ENCODE data around the gene GZMM.

Gene GZMM

DNA sequence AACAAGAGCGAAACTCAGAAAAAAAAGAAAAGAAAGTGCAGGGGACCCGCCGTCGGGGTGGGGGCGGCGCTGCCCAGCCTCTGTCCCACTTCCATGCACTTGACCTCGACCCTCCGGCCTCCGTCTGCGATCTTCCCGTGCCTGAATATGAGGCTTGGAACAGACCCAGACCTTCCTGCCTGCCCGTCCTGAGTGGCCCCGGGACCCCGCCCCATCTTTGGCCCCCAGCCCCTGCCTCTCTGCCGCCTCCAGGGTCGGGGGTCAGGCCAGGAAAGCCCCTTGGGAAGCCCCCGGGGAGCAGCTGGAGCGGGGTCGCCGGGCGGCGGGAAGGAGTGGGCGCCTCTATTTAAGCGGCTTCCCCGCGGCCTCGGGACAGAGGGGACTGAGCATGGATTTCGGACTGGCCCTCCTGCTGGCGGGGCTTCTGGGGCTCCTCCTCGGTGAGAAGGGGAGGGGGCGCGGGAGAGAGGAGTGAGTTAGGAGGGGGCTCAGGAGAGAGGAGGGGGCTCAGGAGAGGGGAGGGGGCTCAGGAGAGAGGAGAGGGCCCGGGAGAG lies 47.7 kb upstream of the GZMM start, which contains the start of gene MADCAM1:
MADCAM1 (plus strand) TSS at position 375 of the 554 bp plus-strand sequence; CDS start at position 389, 14 bp downstream.
- Histone ChIP-seq H3K9me3 (ENCODE audit: severe bottlenecking) (no peaks in the 10 kb centered on the region), H3K36me3 (ENCODE audit: low read depth) (no peaks in the 10 kb centered on the region), H3K4me3 (ENCODE audit: severe bottlenecking) (no peak within 1 kb of the TSS), H3K27me3 (ENCODE audit: insufficient read depth, poor library complexity, severe bottlenecking) (peaks cover 15% of the 10 kb centered on the region), H3K4me1 (ENCODE audit: insufficient read depth, poor library complexity, severe bottlenecking) (no peaks in the 10 kb centered on the region), H3K27ac (ENCODE audit: poor library complexity, severe bottlenecking) (no peak within 1 kb of the TSS)
- DNase-seq (ENCODE audit: low spot score) (no peak), ATAC-seq (ENCODE audit: low read depth) (no peak)
- TF ChIP-seq CTCF (IDR thresholded peaks at IDR 0.05; ENCODE audit: poor library complexity, severe bottlenecking), result no peak

DNA sequence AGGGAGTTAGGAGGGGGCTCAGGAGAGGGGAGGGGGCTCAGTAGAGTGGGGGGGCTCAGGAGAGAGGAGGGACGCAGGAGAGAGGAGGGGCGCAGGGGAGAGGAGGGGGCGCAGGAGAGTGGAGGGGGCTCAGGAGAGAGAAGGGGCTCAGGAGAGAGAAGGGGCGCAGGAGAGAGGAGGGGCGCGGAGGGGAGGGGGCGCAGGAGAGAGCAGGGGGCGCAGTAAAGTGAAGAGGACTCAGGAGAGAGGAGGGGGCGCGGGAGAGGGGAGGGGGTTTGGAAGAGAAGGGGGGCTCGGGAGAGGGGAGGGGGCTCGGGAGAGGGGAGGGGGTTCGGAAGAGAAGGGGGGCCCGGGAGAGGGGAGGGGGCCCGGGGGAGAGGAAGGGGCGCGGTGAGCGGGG lies 46.9 kb upstream of the GZMM start:
- Histone ChIP-seq H3K27me3 (ENCODE audit: insufficient read depth, poor library complexity, severe bottlenecking) (peaks cover 15% of the 10 kb centered on the region), H3K4me1 (ENCODE audit: insufficient read depth, poor library complexity, severe bottlenecking) (no peaks in the 10 kb centered on the region), H3K4me3 (ENCODE audit: severe bottlenecking) (no peak overlapping the region), H3K27ac (ENCODE audit: poor library complexity, severe bottlenecking) (no peak overlapping the region), H3K9me3 (ENCODE audit: severe bottlenecking) (no peaks in the 10 kb centered on the region), H3K36me3 (ENCODE audit: low read depth) (no peaks in the 10 kb centered on the region)
- TF ChIP-seq CTCF (IDR thresholded peaks at IDR 0.05; ENCODE audit: poor library complexity, severe bottlenecking), result no peak
- no peak for ATAC-seq (ENCODE audit: low read depth)
- no peak for DNase-seq (ENCODE audit: low spot score)

GRCh38 chr19:497491-497868 lies 46.4 kb upstream of the GZMM start:
- no peak for DNase-seq (ENCODE audit: low spot score)

DNA sequence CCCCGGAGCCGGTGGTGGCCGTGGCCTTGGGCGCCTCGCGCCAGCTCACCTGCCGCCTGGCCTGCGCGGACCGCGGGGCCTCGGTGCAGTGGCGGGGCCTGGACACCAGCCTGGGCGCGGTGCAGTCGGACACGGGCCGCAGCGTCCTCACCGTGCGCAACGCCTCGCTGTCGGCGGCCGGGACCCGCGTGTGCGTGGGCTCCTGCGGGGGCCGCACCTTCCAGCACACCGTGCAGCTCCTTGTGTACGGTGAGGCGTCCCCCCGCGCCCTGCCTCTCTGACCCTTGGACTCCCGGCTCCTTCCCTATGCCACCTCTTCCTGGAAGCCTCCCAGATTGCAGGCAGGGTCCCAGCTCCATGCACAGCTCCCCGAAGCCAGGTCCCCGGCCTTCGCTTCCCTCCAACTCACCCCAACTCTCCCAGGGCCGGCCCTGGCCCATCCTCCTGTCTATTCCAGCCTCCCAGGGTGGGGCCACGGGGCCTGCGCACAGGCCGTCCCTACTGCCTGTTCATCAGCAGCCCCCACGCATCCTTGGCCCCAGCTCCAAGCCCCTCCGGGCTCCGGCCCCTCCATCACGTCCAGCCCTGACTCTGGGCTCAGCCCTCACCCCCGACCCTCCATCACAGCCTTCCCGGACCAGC lies 45.9 kb upstream of the GZMM start:
- H3K4me1 ChIP-seq (ENCODE audit: insufficient read depth, poor library complexity, severe bottlenecking), result no peaks in the 10 kb centered on the region

More at GRCh38 chr19:497491-497868, 46.4 kb upstream of the GZMM start:
- Histone ChIP-seq H3K9me3 (ENCODE audit: severe bottlenecking) (no peaks in the 10 kb centered on the region), H3K27ac (ENCODE audit: poor library complexity, severe bottlenecking) (no peak overlapping the region), H3K36me3 (ENCODE audit: low read depth) (no peaks in the 10 kb centered on the region), H3K27me3 (ENCODE audit: insufficient read depth, poor library complexity, severe bottlenecking) (peaks cover 15% of the 10 kb centered on the region), H3K4me3 (ENCODE audit: severe bottlenecking) (no peak overlapping the region), H3K4me1 (ENCODE audit: insufficient read depth, poor library complexity, severe bottlenecking) (no peaks in the 10 kb centered on the region)
- ATAC-seq (ENCODE audit: low read depth), result no peak; the same call in 2 of the 3 replicates
- no peak for TF ChIP-seq CTCF (IDR thresholded peaks at IDR 0.05; ENCODE audit: poor library complexity, severe bottlenecking)

More for the DNA sequence above, 45.9 kb upstream of the GZMM start:
- no peaks in the 10 kb centered on the region for H3K9me3 ChIP-seq (ENCODE audit: severe bottlenecking)
- H3K36me3 ChIP-seq (ENCODE audit: low read depth), result no peaks in the 10 kb centered on the region
- H3K4me3 ChIP-seq (ENCODE audit: severe bottlenecking), result no peak overlapping the region
- peaks cover 15% of the 10 kb centered on the region for H3K27me3 ChIP-seq (ENCODE audit: insufficient read depth, poor library complexity, severe bottlenecking)
- TF ChIP-seq CTCF (IDR thresholded peaks at IDR 0.05; ENCODE audit: poor library complexity, severe bottlenecking), result no peak
- DNase-seq (ENCODE audit: low spot score) (no peak), ATAC-seq (ENCODE audit: low read depth) (peak; percentile 31; the same call in 2 of the 3 replicates)
- no peak overlapping the region for H3K27ac ChIP-seq (ENCODE audit: poor library complexity, severe bottlenecking)
